A673 (cell line): ENCODE measurements around the gene TPI1. TPM values are rescaled to one million over a fixed set of nuclear protein-coding genes. Genes with fewer than 3 reads are reported as not detected.
"Not testable (repeated sequence)": the region's sequence is repeated elsewhere in the genome, so short reads cannot be mapped to it uniquely, and the experiment has no call there.

Source experiments
- BruUV-seq: library from RNA; stranded (reverse); fragments of 400-500 nt; replicated peaks from 2 replicates; lab custom pipeline; 2021; lab: Mats Ljungman, UMichigan
- CTCF ChIA-PET: fragments of 300-600 bp; sonication (Branson Sonifier 250); formaldehyde crosslinking; loops from one replicate; lab custom pipeline; 2022; ENCODE audit warnings: antibody characterized with exemption; lab: Charles Lee
- POLR2A ChIA-PET: fragments of 300-600 bp; sonication (Branson Sonifier 250); formaldehyde crosslinking; loops from one replicate; lab custom pipeline; 2022; ENCODE audit warnings: antibody characterized with exemption; ENCODE audit not compliant: low non-redundant PET; lab: Charles Lee
- DNase-seq: peaks from one replicate; pipeline ENCODE4 v3.0.0-alpha.2; 2015; ENCODE audit warnings: low spot score
- H3K27ac ChIP-seq: fragments of 200-600 bp; sonication (generic); 2 replicates; pipeline ENCODE4 v1.5.1; 2016; ENCODE audit warnings: mixed run types, low read depth, mild to moderate bottlenecking, mixed read lengths, antibody characterized with exemption, low read length; ENCODE audit not compliant: poor library complexity, severe bottlenecking
- H3K27me3 ChIP-seq: fragments of 200-600 bp; sonication (generic); replicated peaks from 2 replicates; pipeline ENCODE4 v1.6.1; 2017; ENCODE audit warnings: mixed run types, low read depth, mild to moderate bottlenecking, mixed read lengths, antibody characterized with exemption, low read length; ENCODE audit not compliant: insufficient read depth, poor library complexity
- H3K36me3 ChIP-seq: fragments of 200-600 bp; sonication (generic); 2 replicates; pipeline ENCODE4 v1.6.1; 2016; ENCODE audit warnings: mixed run types, mild to moderate bottlenecking, mixed read lengths, antibody characterized with exemption, low read length; ENCODE audit not compliant: insufficient read depth, poor library complexity, severe bottlenecking
- H3K4me1 ChIP-seq: fragments of 200-600 bp; sonication (generic); 2 replicates; pipeline ENCODE4 v1.6.1; 2017; ENCODE audit warnings: mixed run types, mild to moderate bottlenecking, mixed read lengths, antibody characterized with exemption, low read length; ENCODE audit not compliant: insufficient read depth, poor library complexity, severe bottlenecking
- H3K4me3 ChIP-seq: fragments of 200-600 bp; sonication (generic); 2 replicates; pipeline ENCODE4 v1.5.1; 2016; ENCODE audit warnings: low read depth, mixed run types, mild to moderate bottlenecking, mixed read lengths, low read length; ENCODE audit not compliant: poor library complexity, severe bottlenecking
- H3K9me3 ChIP-seq: fragments of 200-600 bp; sonication (generic); 2 replicates; pipeline ENCODE4 v1.6.1; 2016; ENCODE audit warnings: mixed run types, low read depth, mild to moderate bottlenecking, mixed read lengths, antibody characterized with exemption, low read length; ENCODE audit not compliant: poor library complexity, severe bottlenecking
- EZH2 ChIP-seq: fragments of 200-600 bp; sonication (generic); IDR thresholded peaks from 2 replicates; pipeline ENCODE4 v1.6.1; 2017; ENCODE audit warnings: borderline replicate concordance, low read depth, mild to moderate bottlenecking, mixed read lengths, antibody characterized with exemption, low read length; ENCODE audit not compliant: poor library complexity, severe bottlenecking
- intact Hi-C: fragments of 100-400 bp; cut with micrococcal nuclease; formaldehyde crosslinking; loops from one replicate; pipeline ENCODE4 v1.10.0; 2022; ENCODE audit not compliant: unreplicated experiment
- total RNA-seq: library from RNA; stranded (reverse); gene quantifications from 2 replicates; pipeline ENCODE4 v1.2.3, GENCODE V29; 2021
- TF ChIP-seq, protein P1 (sequence below): fragments of 300-800, 200-600 bp; sonication (generic); conservative IDR thresholded peaks from 2 replicates; pipeline ENCODE4 v1.5.1; 2017; ENCODE audit warnings: low read depth, mild to moderate bottlenecking, antibody characterized with exemption, low read length, moderate library complexity, mixed read lengths

Gene TPI1
- total RNA-seq, 1 experiment from 2014 or later = 1,277 TPM

DNA sequence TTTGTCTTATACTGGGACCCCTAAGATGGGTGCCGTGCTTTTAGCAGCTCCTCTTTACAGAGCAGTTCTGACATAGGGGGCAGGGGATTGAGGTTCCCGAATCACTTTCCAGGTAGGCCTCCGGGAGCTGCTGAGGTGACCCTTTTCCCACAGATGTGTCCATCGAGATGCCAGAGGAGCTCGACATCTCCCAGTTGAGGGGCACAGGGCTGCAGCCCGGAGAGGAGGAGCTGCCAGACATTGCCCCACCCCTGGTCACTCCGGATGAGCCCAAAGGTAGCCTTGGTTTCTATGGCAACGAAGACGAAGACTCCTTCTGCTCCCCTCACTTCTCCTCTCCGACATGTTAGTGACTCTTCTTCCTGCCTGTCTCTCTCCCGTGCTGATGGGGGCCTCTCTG lies 4.3 kb upstream of the TPI1 start:
- CTCF ChIA-PET = no interaction called here

DNA sequence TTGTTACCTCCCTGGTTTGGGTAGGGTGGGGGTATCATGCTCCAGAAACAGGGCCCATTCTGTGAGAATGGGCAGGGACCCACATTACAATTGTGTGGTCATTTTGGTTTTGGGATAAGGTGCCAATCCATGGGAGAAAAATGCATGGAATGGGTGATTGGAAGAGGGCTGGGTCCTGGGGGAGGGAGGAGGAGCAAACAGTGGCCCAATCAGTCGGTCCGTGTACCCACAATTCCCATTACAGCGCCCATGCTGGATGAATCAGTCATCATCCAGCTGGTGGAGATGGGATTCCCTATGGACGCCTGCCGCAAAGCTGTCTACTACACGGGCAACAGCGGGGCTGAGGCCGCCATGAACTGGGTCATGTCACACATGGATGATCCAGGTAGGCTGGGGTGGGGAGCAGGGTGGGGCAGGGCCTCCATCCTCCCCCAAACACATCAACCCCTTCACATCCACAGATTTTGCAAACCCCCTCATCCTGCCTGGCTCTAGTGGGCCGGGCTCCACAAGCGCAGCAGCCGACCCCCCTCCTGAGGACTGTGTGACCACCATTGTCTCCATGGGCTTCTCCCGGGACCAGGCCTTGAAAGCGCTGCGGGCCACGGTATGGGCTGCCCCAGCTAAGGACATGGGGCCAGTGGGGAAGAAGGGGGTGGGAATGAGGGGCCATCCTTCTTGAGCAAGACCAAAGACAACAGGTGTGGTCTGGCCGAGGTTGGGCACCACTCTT lies 3.6 kb upstream of the TPI1 start:
- no peak overlapping the region for H3K4me3 ChIP-seq

More for the DNA sequence above, 4.3 kb upstream of the TPI1 start:
- intact Hi-C loops = no loop called here
- no peak for DNase-seq
- Histone ChIP-seq H3K9me3 (no peaks in the 10 kb centered on the region), H3K27me3 (no peaks in the 10 kb centered on the region), H3K36me3 (peaks cover 67% of the 10 kb centered on the region), H3K27ac (no peak overlapping the region), H3K4me3 (no peak overlapping the region), H3K4me1 (peaks cover 12% of the 10 kb centered on the region)
- POLR2A ChIA-PET = no interaction called here
- TF ChIP-seq, protein P1, sequence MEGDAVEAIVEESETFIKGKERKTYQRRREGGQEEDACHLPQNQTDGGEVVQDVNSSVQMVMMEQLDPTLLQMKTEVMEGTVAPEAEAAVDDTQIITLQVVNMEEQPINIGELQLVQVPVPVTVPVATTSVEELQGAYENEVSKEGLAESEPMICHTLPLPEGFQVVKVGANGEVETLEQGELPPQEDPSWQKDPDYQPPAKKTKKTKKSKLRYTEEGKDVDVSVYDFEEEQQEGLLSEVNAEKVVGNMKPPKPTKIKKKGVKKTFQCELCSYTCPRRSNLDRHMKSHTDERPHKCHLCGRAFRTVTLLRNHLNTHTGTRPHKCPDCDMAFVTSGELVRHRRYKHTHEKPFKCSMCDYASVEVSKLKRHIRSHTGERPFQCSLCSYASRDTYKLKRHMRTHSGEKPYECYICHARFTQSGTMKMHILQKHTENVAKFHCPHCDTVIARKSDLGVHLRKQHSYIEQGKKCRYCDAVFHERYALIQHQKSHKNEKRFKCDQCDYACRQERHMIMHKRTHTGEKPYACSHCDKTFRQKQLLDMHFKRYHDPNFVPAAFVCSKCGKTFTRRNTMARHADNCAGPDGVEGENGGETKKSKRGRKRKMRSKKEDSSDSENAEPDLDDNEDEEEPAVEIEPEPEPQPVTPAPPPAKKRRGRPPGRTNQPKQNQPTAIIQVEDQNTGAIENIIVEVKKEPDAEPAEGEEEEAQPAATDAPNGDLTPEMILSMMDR = no peak
- TF ChIP-seq EZH2 = no peak
- no TSS peak for BruUV-seq

DNA sequence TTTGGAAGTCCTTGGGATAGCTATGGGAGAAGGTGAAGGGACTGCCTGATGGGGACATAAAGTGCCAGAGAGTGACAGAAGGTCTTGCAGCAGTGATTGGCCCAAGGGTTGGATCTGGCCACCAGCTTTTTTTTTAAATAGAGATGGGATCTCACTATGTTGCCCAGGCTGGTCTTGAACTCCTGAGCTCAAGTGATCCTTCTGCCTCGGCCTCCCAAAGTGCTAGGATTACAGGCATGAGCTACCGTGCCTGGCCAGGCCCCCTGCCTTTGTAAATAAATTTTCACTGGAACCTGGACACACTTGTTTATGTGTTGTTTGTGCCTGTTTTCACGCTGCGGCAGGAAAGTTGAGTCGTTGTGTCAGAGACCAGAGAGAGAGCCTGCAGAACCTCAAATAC lies 2.0 kb upstream of the TPI1 start:
- H3K27me3 ChIP-seq, POLR2A ChIA-PET, DNase-seq, H3K27ac ChIP-seq, H3K4me3 ChIP-seq, H3K9me3 ChIP-seq, BruUV-seq, CTCF ChIA-PET, intact Hi-C loops: not testable (repeated sequence)
- H3K36me3 ChIP-seq = peaks cover 71% of the 10 kb centered on the region
- peaks cover 26% of the 10 kb centered on the region for H3K4me1 ChIP-seq

More for the DNA sequence above, 3.6 kb upstream of the TPI1 start:
- intact Hi-C loops = no loop called here
- CTCF ChIA-PET = no interaction called here
- TF ChIP-seq, protein P1 = no peak
- TF ChIP-seq EZH2 = no peak
- Histone ChIP-seq H3K27ac (no peak overlapping the region), H3K36me3 (peaks cover 66% of the 10 kb centered on the region), H3K27me3 (no peaks in the 10 kb centered on the region), H3K9me3 (no peaks in the 10 kb centered on the region), H3K4me1 (peaks cover 17% of the 10 kb centered on the region)
- DNase-seq = no peak
- no TSS peak for BruUV-seq
- POLR2A ChIA-PET = no interaction called here
